Keratinocyte (primary cell): ENCODE results near the gene TRIM9. TPM values are rescaled to one million over a fixed set of nuclear protein-coding genes. Genes with fewer than 3 reads are reported as not detected.

Experiments
- DNase-seq: peaks from one replicate; pipeline ENCODE4 v3.0.0-alpha.2; 2011; ENCODE audit warnings: low read depth, missing footprints, low spot score
- FAIRE-seq: peaks from 2 replicates; lab custom pipeline; 2011; peaks lifted over from hg19 to GRCh38; lab: Jason Lieb, UNC
- H2AFZ ChIP-seq: 2 replicates; pipeline ENCODE4 v1.6.0; 2012; ENCODE audit warnings: low read length, control low read depth, inconsistent platforms; ENCODE audit not compliant: control insufficient read depth
- H3K27ac ChIP-seq: 2 replicates; pipeline ENCODE4 v1.5.1; 2011; ENCODE audit warnings: low read length; ENCODE audit not compliant: control insufficient read depth, insufficient read depth
- H3K27me3 ChIP-seq: 3 replicates; pipeline ENCODE4 v1.6.0; 2011; ENCODE audit warnings: low read length; ENCODE audit not compliant: control insufficient read depth, insufficient read depth; ENCODE audit errors: extremely low read depth
- H3K36me3 ChIP-seq, 2 experiments: 2 replicates in 1 of 2; 3 replicates in 1 of 2; pipeline ENCODE4 v1.5.1; 2011; ENCODE audit warnings: low read length in 2 of 2, mild to moderate bottlenecking in 1 of 2; ENCODE audit not compliant: control insufficient read depth in 2 of 2, insufficient read depth in 2 of 2; ENCODE audit errors: extremely low read depth in 1 of 2
- H3K4me1 ChIP-seq: 3 replicates; pipeline ENCODE4 v1.5.1; 2011; ENCODE audit warnings: low read length; ENCODE audit not compliant: control insufficient read depth, insufficient read depth; ENCODE audit errors: extremely low read depth
- H3K4me2 ChIP-seq: 3 replicates; pipeline ENCODE4 v1.6.0; 2011; ENCODE audit warnings: low read depth, low read length; ENCODE audit not compliant: control insufficient read depth, insufficient read depth; ENCODE audit errors: extremely low read depth
- H3K4me3 ChIP-seq, 3 experiments: fragments of 200-600 bp in 1 of 3; sonication (generic) in 1 of 3; 2 replicates in 2 of 3; 3 replicates in 1 of 3; pipeline ENCODE4 v1.5.1; 2011 to 2016; ENCODE audit warnings: low read length in 3 of 3, mild to moderate bottlenecking in 3 of 3, control low read depth in 2 of 3, inconsistent platforms in 1 of 3, low read depth in 1 of 3, mixed read lengths in 1 of 3, mixed run types in 1 of 3, moderate library complexity in 1 of 3; ENCODE audit not compliant: control insufficient read depth in 2 of 3, insufficient read depth in 2 of 3; ENCODE audit errors: extremely low read depth in 1 of 3
- H3K79me2 ChIP-seq: 2 replicates; pipeline ENCODE4 v1.6.0; 2012; ENCODE audit warnings: low read length; ENCODE audit not compliant: control insufficient read depth, insufficient read depth
- H3K9ac ChIP-seq: 3 replicates; pipeline ENCODE4 v1.6.0; 2011; ENCODE audit warnings: low read length; ENCODE audit not compliant: control insufficient read depth, insufficient read depth; ENCODE audit errors: extremely low read depth
- H3K9me1 ChIP-seq: 3 replicates; pipeline ENCODE4 v1.6.0; 2011; ENCODE audit warnings: low read length; ENCODE audit not compliant: control insufficient read depth, insufficient read depth; ENCODE audit errors: extremely low read depth
- H3K9me3 ChIP-seq: 2 replicates; pipeline ENCODE4 v1.5.1; 2012; ENCODE audit warnings: low read depth, low read length; ENCODE audit not compliant: control insufficient read depth
- H4K20me1 ChIP-seq: 3 replicates; pipeline ENCODE4 v1.6.0; 2011; ENCODE audit warnings: low read length; ENCODE audit not compliant: control insufficient read depth, insufficient read depth; ENCODE audit errors: extremely low read depth
- CTCF ChIP-seq, 3 experiments: IDR thresholded peaks in 1 of 3; conservative IDR thresholded peaks in 1 of 3; optimal IDR thresholded peaks in 1 of 3; 2 replicates in 2 of 3; 3 replicates in 1 of 3; pipeline versions ENCODE3 to v1.5.1; 2011; ENCODE audit warnings: low read length in 3 of 3, mild to moderate bottlenecking in 3 of 3, moderate library complexity in 2 of 3, control low read depth in 1 of 3, inconsistent platforms in 1 of 3; ENCODE audit not compliant: insufficient read depth in 2 of 3; ENCODE audit errors: extremely low read depth in 1 of 3
- EZH2 ChIP-seq: IDR thresholded peaks from one replicate; pipeline ENCODE4 v1.6.1; 2012; ENCODE audit warnings: inconsistent platforms, mild to moderate bottlenecking, low read length, moderate library complexity
- dilution Hi-C: fragments of 300-500 bp; cut with MboI; formaldehyde crosslinking; loops from one replicate; pipeline ENCODE4 v1.7.0; 2020; ENCODE audit warnings: low sequenced_read_pairs; ENCODE audit not compliant: extremely low pct_ligation_motif_present
- polyA plus RNA-seq, 5 experiments: library from polyadenylated mRNA; depleted of rRNA in 3 of 5; stranded (reverse) in 3 of 5; stranded (forward) in 1 of 5; unstranded in 1 of 5; fragments of >200 nt; gene quantifications; 1 replicate in 1 of 5; 2 replicates in 3 of 5; 3 replicates in 1 of 5; pipeline versions ENCODE4 v1.2.1 to v1.2.3, GENCODE V29; 2011 to 2012; ENCODE audit warnings: missing spikeins in 2 of 5, low read depth in 1 of 5, low replicate concordance in 1 of 5

Gene TRIM9
- polyA plus RNA-seq, 1 donor (not counting 4 experiments of a cell fraction or from before 2014, with no cell fraction given) = 0.04 TPM

GRCh38 chr14:51006324-51006723, 88.6 kb downstream of the TRIM9 start:
- H3K9me1 ChIP-seq = no peaks in the 10 kb centered on the region
- no peaks in the 10 kb centered on the region for H3K36me3 ChIP-seq
- H3K4me3 ChIP-seq = no peak overlapping the region
- H4K20me1 ChIP-seq = no peaks in the 10 kb centered on the region
- H3K4me2 ChIP-seq = no peak overlapping the region
- H3K27ac ChIP-seq = no peak overlapping the region
- no peaks in the 10 kb centered on the region for H3K4me1 ChIP-seq
- no peaks in the 10 kb centered on the region for H3K9me3 ChIP-seq
- no peak for DNase-seq
- H3K79me2 ChIP-seq = no peaks in the 10 kb centered on the region
- TF ChIP-seq CTCF (optimal IDR thresholded peaks at IDR 0.05 in 1 of 3, IDR thresholded peaks at IDR 0.05 in 1 of 3, conservative IDR thresholded peaks at IDR 0.05 in 1 of 3; ENCODE audit: extremely low read depth in 1 of 3, insufficient read depth in 2 of 3, low read length in 3 of 3) = no peak
- no peak for TF ChIP-seq EZH2
- peaks cover 10% of the 10 kb centered on the region for H3K27me3 ChIP-seq
- no peak overlapping the region for H3K9ac ChIP-seq
- FAIRE-seq = no peak
- dilution Hi-C loops = no loop called here
- H2AFZ ChIP-seq = no peak overlapping the region

- TF ChIP-seq EZH2 (no peak), CTCF (optimal IDR thresholded peaks at IDR 0.05 in 1 of 3, IDR thresholded peaks at IDR 0.05 in 1 of 3, conservative IDR thresholded peaks at IDR 0.05 in 1 of 3; ENCODE audit: extremely low read depth in 1 of 3, insufficient read depth in 2 of 3, low read length in 3 of 3) (no peak)
- FAIRE-seq = no peak
Measured at GRCh38 chr14:51004801-51005526, 89.9 kb downstream of the TRIM9 start.

More at GRCh38 chr14:51004801-51005526, 89.9 kb downstream of the TRIM9 start:
- H2AFZ ChIP-seq = no peak overlapping the region
- no peaks in the 10 kb centered on the region for H3K36me3 ChIP-seq
- H3K27ac ChIP-seq = no peak overlapping the region
- no peak overlapping the region for H3K9ac ChIP-seq
- no peaks in the 10 kb centered on the region for H3K9me3 ChIP-seq
- no peak for DNase-seq
- H4K20me1 ChIP-seq = no peaks in the 10 kb centered on the region
- H3K4me1 ChIP-seq = no peaks in the 10 kb centered on the region
- dilution Hi-C loops = no loop called here
- no peak overlapping the region for H3K4me2 ChIP-seq
- no peak overlapping the region for H3K4me3 ChIP-seq
- no peaks in the 10 kb centered on the region for H3K79me2 ChIP-seq
- no peaks in the 10 kb centered on the region for H3K9me1 ChIP-seq
- H3K27me3 ChIP-seq = peaks cover 10% of the 10 kb centered on the region
